Activated CD8-positive, alpha-beta T cell treated with anti-CD3 and anti-CD28 coated beads for 36 hours (primary cell): ENCODE measurements around the gene NUTM1. TPM values are rescaled to one million over a fixed set of nuclear protein-coding genes. Genes with fewer than 3 reads are reported as not detected.
A peak's percentile ranks its signal among the peaks of the same experiment; 100 is the strongest.

Experiments used
- ATAC-seq: fragments of 200-7000 bp; cut with Tn5 transposase; one replicate; pipeline ENCODE4 v1.10.0; 2021; ENCODE audit warnings: mild to moderate bottlenecking, moderate library complexity
- CTCF ChIA-PET: fragments of 350-600 bp; sonication (Branson Sonifier 250); formaldehyde crosslinking; loops from one replicate; lab custom pipeline; 2021; ENCODE audit warnings: antibody characterized with exemption; lab: Charles Lee
- POLR2A ChIA-PET: fragments of 350-600 bp; sonication (Branson Sonifier 250); formaldehyde crosslinking; loops from one replicate; lab custom pipeline; 2021; ENCODE audit warnings: antibody characterized with exemption; lab: Charles Lee
- DNase-seq: peaks from one replicate; pipeline ENCODE4 v3.0.0-alpha.2; 2020
- H3K27ac Mint-ChIP-seq: one replicate; pipeline ENCODE4 v1.8.0; 2021; ENCODE audit warnings: mild to moderate bottlenecking, mixed read lengths
- H3K27me3 Mint-ChIP-seq: one replicate; pipeline ENCODE4 v1.8.0; 2021; ENCODE audit warnings: mixed read lengths
- H3K36me3 Mint-ChIP-seq: one replicate; pipeline ENCODE4 v1.8.0; 2021; ENCODE audit warnings: low read depth, mixed read lengths
- H3K4me1 Mint-ChIP-seq: one replicate; pipeline ENCODE4 v1.8.0; 2021; ENCODE audit warnings: low read depth, mixed read lengths
- H3K4me3 Mint-ChIP-seq: one replicate; pipeline ENCODE4 v1.8.0; 2021; ENCODE audit warnings: mild to moderate bottlenecking, moderate library complexity, mixed read lengths
- H3K9me3 Mint-ChIP-seq: one replicate; pipeline ENCODE4 v1.8.0; 2021; ENCODE audit warnings: mixed read lengths
- intact Hi-C: fragments of 100-400 bp; cut with micrococcal nuclease; formaldehyde crosslinking; loops from one replicate; pipeline ENCODE4 v1.10.0; 2022
- total RNA-seq, 2 experiments: library from RNA; stranded (reverse); gene quantifications; one replicate each; pipeline ENCODE4 v1.2.3, GENCODE V29; 2021
- TF ChIP-seq, protein P1 (sequence below): fragments of 200-600 bp; IDR thresholded peaks from one replicate; pipeline ENCODE4 v1.8.0; 2022; ENCODE audit warnings: antibody characterized with exemption, mild to moderate bottlenecking

Gene NUTM1, protein sequence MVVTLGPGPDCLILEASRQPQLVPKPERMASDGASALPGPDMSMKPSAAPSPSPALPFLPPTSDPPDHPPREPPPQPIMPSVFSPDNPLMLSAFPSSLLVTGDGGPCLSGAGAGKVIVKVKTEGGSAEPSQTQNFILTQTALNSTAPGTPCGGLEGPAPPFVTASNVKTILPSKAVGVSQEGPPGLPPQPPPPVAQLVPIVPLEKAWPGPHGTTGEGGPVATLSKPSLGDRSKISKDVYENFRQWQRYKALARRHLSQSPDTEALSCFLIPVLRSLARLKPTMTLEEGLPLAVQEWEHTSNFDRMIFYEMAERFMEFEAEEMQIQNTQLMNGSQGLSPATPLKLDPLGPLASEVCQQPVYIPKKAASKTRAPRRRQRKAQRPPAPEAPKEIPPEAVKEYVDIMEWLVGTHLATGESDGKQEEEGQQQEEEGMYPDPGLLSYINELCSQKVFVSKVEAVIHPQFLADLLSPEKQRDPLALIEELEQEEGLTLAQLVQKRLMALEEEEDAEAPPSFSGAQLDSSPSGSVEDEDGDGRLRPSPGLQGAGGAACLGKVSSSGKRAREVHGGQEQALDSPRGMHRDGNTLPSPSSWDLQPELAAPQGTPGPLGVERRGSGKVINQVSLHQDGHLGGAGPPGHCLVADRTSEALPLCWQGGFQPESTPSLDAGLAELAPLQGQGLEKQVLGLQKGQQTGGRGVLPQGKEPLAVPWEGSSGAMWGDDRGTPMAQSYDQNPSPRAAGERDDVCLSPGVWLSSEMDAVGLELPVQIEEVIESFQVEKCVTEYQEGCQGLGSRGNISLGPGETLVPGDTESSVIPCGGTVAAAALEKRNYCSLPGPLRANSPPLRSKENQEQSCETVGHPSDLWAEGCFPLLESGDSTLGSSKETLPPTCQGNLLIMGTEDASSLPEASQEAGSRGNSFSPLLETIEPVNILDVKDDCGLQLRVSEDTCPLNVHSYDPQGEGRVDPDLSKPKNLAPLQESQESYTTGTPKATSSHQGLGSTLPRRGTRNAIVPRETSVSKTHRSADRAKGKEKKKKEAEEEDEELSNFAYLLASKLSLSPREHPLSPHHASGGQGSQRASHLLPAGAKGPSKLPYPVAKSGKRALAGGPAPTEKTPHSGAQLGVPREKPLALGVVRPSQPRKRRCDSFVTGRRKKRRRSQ
- total RNA-seq: not detected

DNA sequence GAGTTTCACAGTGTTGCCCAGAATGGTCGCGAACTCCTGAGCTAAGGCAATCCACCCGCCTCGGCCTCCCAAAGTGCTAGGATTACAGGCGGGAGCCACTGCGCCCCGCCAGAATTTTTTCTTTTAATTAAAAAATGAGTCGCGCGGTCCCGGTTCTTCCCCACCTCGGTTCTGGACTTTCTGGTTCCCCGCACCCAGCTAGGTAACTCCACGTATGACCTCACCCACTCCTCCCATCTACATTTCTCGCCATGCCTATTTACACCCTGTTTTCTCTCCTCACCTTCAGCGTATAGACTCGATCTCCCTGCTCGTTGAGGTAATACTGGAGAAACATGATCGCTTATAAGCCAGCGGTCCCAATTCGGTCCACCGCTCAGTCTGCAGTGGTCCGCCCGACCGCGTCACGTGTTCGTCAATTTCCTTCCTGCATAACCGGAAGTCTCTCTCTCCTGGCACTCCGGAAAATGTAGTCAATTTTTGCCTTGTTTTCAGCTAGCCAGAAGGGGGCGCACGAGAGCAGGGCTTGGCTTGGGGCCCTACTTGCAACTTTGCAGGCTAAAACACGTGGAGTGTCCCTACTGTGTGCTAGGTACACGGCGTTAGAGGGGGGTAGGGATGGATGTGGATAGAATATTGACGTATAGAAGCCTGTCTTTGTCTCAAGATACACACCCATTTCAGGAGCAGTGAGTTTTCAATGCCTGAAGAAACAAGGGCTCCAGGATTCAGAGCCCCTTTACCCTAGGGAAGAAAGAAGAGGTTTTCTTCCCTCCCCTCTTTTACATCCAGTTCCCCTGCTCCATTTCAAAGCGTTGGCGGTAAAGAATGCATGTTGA lies at the start of gene NUTM1, which contains the start of gene NOP10:
TSS of gene NUTM1 (plus strand) at position 579 of the 839 bp plus-strand sequence. CDS start 382 bp downstream, outside the sequence.
TSS of gene NOP10 (minus strand) at position 400 of the 839 bp plus-strand sequence. CDS start at position 337, 63 bp downstream.
- H3K27me3 Mint-ChIP-seq: no peaks in the 10 kb centered on the region
- H3K4me3 Mint-ChIP-seq: no peak within 1 kb of the TSS
- TF ChIP-seq, protein P1, sequence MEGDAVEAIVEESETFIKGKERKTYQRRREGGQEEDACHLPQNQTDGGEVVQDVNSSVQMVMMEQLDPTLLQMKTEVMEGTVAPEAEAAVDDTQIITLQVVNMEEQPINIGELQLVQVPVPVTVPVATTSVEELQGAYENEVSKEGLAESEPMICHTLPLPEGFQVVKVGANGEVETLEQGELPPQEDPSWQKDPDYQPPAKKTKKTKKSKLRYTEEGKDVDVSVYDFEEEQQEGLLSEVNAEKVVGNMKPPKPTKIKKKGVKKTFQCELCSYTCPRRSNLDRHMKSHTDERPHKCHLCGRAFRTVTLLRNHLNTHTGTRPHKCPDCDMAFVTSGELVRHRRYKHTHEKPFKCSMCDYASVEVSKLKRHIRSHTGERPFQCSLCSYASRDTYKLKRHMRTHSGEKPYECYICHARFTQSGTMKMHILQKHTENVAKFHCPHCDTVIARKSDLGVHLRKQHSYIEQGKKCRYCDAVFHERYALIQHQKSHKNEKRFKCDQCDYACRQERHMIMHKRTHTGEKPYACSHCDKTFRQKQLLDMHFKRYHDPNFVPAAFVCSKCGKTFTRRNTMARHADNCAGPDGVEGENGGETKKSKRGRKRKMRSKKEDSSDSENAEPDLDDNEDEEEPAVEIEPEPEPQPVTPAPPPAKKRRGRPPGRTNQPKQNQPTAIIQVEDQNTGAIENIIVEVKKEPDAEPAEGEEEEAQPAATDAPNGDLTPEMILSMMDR: peak; percentile 91
- H3K36me3 Mint-ChIP-seq: peaks cover 26% of the 10 kb centered on the region
- DNase-seq: peak; percentile 94
- ATAC-seq: peak; percentile 90
- H3K9me3 Mint-ChIP-seq: no peaks in the 10 kb centered on the region
- intact Hi-C loops: loop anchor here (1.0 kb wide), 1 partner anchor 24 kb away; the partner anchor contains the start of gene LPCAT4
- H3K4me1 Mint-ChIP-seq: peaks cover 25% of the 10 kb centered on the region
- peak within 1 kb of the TSS; percentile 82 for H3K27ac Mint-ChIP-seq
- POLR2A ChIA-PET: interaction anchor here (1.2 to 1.6 kb wide), 4 partner anchors 9 to 25 kb away, joined by 3 to 6 read pairs (median 4); partner anchors contain the start of gene LPCAT4
- CTCF ChIA-PET: interaction anchor here (0.7 to 3.1 kb wide), 11 partner anchors 9 to 101 kb away, joined by 3 to 40 read pairs (median 6); partner anchors contain the start of genes GOLGA8A and LPCAT4

DNA sequence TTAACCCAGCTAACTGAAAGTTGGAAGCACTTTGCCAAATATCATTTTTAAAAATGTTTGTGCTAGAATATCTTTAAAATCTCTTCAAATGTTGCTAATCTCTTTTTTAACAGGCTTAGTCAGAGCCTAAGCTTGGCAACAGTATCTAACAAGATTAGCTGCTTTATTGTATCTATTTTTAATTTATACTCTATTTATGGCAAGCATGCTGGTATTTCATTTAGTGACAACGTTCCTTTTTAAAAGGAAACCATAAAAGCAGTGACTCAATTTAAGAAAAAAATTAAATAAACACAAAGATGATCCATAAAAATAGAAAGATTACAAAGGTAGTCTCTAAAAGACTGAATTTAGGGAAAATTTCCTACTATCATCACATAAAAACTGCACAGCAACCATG lies 46.1 kb upstream of the NUTM1 start:
- Mint-ChIP-seq H3K4me1 (peaks cover 34% of the 10 kb centered on the region), H3K27ac (peak overlapping the region; percentile 12), H3K36me3 (peaks cover 12% of the 10 kb centered on the region), H3K4me3 (no peak overlapping the region), H3K27me3 (no peaks in the 10 kb centered on the region), H3K9me3 (no peaks in the 10 kb centered on the region)
- TF ChIP-seq, protein P1: no peak
- no peak for ATAC-seq
- CTCF ChIA-PET: interaction anchor here (1.0 to 2.1 kb wide), 2 partner anchors 46 to 235 kb away, joined by 3 to 6 read pairs; partner anchors contain the start of genes NOP10 and NUTM1
- DNase-seq: no peak
- POLR2A ChIA-PET: no interaction called here
- intact Hi-C loops: no loop called here

DNA sequence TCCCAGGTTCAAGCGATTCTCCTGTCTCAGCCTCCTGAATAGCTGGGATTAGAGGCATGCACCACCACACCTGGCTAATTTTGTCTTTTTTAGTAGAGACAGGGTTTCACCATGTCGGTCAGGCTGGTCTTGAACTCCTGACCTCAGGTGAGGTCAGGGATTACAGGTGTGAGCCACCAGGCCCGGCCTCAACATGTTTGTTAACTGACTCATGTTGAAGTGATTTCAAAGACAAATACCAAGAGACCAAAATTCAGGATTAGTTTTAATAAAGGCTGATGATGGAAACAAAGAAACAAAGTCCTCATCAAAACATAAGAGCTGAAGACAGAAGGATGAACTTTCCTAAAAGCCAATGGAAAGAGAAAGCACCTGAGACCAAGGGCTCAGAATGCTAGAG lies 42.1 kb upstream of the NUTM1 start:
- DNase-seq (no peak), ATAC-seq (no peak)
- Mint-ChIP-seq H3K36me3 (peaks cover 13% of the 10 kb centered on the region), H3K27ac (no peak overlapping the region), H3K27me3 (no peaks in the 10 kb centered on the region), H3K9me3 (no peaks in the 10 kb centered on the region), H3K4me1 (peaks cover 52% of the 10 kb centered on the region), H3K4me3 (no peak overlapping the region)
- TF ChIP-seq, protein P1: no peak
- intact Hi-C loops: no loop called here
- ChIA-PET POLR2A (interaction anchor here (0.6 to 1.1 kb wide), 3 partner anchors 17 to 99 kb away, joined by 3 read pairs; no protein-coding TSS in a partner anchor), CTCF (no interaction called here)

DNA sequence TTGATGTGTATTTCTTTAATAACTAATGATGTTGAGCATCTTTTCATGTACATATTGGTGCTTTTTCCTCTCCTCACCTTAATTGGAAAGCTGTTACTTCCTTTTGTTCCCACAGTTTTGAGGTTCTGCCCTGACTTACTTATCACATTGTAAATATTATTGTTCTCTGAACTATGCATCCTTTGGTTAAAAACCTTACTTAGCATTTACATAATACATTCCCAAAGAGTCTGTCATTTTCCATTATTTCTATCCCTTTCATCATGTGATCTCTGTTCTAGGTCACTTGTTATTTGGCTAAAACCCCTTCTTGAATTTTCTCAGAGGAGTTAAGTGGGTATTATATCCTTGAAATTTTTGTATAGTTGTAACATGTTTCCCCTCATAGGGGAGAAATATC lies 38.5 kb upstream of the NUTM1 start:
- POLR2A ChIA-PET: no interaction called here
- no peak for ATAC-seq
- no peaks in the 10 kb centered on the region for H3K27me3 Mint-ChIP-seq
- no peak overlapping the region for H3K4me3 Mint-ChIP-seq
- intact Hi-C loops: no loop called here
- peaks cover 23% of the 10 kb centered on the region for H3K36me3 Mint-ChIP-seq
- DNase-seq: no peak
- peaks cover 55% of the 10 kb centered on the region for H3K4me1 Mint-ChIP-seq
- H3K27ac Mint-ChIP-seq: no peak overlapping the region
- peaks cover 2% of the 10 kb centered on the region for H3K9me3 Mint-ChIP-seq
- CTCF ChIA-PET: interaction anchor here (0.5 to 1.4 kb wide), 2 partner anchors 64 to 68 kb away, joined by 3 read pairs; no protein-coding TSS in a partner anchor
- TF ChIP-seq, protein P1: no peak
